GM21360 (cell line): Measurements from ENCODE around the gene ZIK1.

Experiments
- ATAC-seq: cut with Tn5 transposase; IDR thresholded peaks from one replicate; pipeline ENCODE4 v1.9.1; 2021; ENCODE audit warnings: mild to moderate bottlenecking, moderate library complexity; ENCODE audit not compliant: unreplicated experiment

Gene ZIK1

DNA sequence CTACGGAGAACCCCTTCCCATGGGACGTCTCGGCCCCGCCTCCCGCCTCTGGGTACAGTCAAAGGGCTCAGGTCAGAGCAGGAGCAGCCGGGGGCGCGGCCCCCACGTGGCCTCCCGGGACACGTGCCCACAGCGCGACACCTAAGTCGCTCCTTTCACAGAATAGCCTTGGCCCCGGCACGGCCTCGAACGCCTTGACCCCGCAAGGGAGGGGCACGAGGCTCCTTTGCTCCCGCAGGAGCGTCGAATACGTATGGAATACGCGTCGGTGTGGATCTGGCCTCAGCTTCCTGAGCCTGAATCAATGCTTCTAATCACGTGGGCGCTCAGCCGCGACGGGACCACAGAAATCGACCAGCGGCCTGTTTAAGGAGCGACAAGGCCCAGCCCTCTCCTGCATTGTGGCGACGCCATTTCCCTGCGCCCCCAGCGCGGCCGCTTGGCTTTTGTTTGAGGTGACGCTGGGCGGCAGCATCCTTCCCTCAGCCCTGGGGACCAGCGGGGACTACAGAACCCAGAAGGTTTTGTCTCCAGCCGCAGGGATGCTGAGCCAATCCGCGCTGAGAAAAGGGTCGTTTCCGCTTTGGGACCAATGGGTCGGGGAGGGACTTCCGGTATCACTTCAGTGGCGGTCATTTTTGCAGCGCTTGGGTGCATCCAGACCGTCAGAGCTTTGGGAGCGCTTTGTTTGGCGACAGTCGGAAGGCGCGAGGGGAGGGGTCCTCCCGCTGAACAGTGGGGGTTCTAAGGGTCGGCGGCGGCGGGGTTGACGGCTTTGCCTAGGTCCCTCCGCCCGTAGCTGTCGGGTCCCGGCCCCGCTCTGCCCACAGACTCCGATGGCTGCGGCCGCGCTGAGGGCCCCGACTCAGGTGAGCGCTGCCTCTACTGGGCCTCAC is at the start of gene ZIK1:
Gene ZIK1 (plus strand): TSS at position 625 of the 896 bp plus-strand sequence. CDS start 212 bp downstream, at position 837.
- ATAC-seq = peak; percentile 71

DNA sequence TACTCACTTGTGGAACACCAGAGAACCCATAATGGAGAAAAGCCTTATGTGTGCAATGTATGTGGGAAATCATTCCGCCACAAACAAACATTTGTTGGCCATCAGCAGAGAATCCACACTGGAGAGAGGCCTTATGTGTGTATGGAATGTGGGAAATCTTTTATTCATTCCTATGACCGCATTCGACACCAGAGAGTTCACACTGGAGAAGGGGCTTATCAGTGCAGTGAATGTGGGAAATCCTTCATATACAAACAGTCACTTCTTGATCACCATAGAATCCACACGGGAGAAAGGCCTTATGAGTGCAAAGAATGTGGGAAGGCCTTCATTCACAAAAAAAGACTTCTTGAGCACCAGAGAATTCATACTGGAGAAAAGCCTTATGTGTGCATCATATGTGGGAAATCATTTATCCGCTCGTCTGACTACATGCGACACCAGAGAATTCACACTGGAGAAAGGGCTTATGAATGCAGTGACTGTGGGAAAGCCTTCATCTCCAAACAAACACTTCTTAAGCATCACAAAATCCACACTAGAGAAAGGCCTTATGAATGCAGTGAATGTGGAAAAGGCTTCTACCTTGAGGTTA is 45.9 kb upstream of the ZIK1 start:
- ATAC-seq = no peak

DNA sequence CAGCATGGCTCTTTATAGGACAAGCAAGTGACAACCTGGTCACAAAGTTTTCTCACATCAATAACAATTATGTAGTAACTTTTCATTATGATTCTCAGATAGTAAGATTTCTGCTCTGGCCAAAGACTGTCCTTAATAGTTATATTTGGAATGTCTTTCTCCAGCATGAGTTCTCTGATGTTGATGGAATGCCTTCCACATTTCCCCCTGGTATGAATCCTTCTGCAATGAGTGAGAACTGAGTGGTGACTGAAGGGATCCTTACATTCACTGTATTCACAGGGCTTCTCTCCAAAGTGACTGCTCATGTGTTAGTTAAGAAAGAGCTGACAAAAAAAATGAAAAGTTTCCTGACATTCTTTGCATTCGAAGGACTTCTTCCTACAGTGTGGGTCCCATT is 37.4 kb upstream of the ZIK1 start:
- no peak for ATAC-seq

DNA sequence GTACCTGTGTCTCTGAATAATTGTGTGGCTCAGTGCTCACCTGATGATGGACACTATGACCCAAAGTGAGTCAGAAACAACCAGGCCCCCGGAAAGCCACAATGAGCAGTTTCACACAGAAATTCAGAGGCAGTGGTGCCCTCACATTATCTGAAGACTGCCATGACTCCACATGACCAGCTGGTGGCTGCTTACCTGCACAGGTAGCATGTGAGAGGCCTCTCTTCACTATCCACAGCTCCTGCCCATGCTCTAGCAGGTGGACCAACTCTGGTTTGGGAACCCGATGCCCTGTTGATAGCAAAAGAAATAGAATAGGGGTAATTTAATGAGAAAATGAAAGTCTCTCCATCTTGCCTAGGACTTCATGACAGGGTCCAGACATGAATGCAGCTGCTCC is 31.5 kb upstream of the ZIK1 start:
- ATAC-seq = no peak

DNA sequence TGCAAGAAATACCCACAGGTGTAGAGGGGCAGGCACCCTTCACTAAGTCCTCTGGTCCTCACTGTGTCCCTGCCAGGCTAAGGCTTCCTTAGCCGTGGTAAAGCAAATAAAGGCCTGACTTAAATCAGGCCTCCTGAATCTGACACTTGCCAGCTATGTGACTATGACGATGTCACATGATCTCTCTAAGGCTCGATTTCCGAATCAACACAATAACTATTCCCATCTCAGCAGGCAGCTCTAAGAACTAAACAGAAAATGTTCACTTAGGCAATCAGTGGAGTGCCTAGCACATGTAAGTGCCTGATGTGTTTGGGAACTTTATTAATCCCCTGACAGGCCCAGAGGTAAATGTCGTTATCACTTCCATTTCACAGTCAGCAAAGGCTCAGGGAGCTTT is 26.3 kb upstream of the ZIK1 start:
- ATAC-seq = no peak

DNA sequence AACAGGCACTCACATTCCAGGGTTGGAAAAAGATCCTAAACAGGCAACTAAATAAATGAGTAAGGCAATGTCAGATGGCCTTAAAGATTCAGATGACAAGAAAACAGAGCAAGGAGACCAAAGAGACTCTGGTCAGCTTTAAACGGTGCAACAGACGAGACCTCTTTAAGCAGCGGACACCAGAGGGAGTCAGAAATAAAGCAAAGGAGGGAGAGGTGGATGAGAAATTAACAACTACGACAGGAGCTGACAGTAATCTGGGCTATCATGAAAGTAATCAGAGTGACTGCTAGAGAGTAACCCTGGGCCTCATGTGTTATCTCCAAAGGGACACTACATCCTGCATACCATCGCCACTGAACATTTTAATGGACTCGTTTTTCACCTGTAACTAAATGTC is 25.4 kb upstream of the ZIK1 start:
- ATAC-seq = no peak

DNA sequence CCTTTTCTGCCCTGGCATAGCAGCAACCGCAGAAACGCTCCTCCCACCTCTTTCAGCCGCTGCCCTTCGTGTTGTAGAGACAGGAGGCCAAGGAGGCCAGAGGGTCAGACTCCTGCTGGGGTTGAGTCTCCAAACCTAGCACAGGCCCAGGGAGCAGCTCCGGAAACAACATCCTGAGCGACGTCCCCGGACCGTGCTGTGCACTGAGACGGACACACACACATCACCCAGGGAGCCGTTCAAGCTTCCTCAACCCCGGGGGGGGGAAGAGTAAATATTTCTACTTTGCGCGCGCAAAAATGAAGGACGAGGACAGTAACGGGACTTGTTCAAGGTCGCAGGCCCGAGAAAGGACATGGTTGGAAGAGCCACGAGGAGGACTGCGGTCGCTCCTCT is 24.9 kb upstream of the ZIK1 start:
- no peak for ATAC-seq

DNA sequence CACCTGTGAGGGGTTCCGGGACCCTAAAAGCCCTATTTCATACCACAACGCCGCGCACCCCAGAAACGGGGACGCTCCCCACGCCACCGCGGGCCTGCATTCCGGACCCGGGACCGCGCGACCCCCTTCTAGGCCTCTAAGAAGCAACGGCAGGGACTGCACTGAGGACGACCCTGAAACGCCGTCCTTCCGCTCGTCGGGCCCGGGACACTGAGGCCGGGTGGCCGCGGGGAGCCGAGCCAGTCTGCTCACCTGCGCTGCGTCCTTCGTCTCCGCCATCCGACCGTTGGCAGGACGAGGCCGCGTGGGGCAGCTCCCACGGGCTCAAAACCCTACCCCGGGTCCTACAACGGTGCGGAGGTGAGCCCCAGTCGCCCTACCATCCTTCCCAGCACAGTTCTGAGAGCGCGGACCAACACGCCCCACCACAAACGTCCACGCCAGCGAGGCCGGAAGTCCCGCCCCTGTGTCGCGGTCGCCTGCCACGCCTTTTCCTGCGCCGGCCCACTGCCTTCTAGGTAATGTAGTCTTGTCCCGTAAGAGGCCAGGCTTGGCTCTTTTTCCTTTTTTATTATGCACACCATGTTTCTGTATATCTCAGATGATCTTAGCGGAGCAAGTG is 24.4 kb upstream of the ZIK1 start, which contains the start of gene ZNF550:
Gene ZNF550 (minus strand): TSS at position 460 of the 622 bp plus-strand sequence. CDS start 181 bp downstream, at position 279.
- ATAC-seq = peak; percentile 93

DNA sequence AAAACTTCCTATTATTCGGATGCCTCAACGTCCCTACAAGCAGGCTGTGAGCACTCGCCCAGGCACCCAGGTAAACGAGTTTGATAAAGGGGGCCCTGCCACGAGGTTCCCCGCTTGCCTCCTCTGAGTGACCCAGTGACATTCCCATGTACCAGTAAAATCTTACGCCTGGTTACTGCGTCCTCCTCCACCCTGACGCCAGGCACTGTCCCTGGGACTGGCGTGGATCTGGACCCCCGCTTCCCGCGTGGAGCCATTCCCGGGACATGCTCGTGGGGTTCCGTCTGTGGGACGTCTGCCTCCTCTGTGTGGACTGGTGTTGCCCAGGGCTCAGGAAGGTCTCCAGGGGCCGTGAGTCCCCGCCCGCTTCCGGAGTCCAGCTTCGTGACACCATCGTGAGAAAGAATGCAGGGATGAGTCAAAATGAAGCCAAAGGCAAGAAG is 23.9 kb upstream of the ZIK1 start:
- no peak for ATAC-seq

DNA sequence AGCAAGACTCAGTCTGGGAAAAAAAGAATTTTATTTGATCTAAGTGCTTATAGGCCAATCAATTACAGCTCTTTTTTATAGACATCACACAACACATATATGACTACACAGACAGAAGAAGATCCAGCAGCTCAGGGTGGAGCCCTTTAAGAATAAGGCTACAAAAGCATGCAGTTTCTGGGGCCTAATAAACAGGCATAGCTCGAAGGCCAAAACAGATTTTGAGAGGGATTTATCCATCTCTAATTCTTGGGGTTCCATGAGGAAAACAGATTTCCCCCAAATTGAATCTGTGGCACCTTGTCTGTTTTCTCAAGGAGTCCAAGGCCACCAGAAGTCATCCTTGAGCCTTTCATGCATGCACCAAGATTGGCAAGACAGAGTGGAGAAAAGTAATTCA is 20.4 kb upstream of the ZIK1 start:
- ATAC-seq = no peak

DNA sequence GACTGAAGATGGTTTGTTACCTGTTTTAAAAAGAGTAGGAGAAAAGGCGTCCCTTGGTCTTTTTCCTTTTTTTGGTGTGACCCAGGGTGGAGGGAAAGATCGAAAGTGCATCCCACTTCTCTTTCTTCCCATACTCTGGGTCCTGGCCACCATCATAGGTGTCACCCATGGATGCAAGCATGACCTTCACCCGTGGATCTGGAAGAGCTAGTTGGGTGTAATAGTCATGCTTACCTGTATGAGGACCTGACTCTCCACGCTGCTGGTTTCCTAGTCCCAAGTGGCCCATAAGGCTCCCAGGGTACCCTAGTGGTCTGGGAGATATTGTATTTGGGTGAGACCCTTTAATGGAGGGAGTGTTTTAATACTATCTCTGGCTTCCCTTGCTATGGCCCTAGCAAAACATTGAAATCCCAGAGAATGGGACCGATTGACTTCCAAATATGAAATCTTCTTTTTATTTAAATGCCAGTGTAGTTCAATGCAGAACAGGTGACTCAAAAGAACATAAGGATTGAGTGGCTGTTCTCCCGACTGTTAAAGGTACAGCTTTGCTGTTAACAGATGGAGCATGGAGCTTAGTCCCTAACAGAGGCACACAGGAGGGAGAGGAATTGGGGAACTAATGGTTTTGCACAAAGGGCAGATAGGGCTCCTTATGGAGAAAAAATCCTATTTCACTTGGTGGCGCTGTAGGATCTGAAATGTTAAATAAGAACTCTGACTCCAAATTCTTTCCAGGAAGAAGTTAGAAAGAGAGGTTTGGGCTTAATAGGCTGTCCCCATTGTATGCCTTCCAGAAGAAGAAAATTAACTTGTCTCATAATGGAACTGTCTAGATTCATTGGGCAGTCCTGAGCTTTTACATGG is 17.3 kb upstream of the ZIK1 start:
- ATAC-seq = no peak

DNA sequence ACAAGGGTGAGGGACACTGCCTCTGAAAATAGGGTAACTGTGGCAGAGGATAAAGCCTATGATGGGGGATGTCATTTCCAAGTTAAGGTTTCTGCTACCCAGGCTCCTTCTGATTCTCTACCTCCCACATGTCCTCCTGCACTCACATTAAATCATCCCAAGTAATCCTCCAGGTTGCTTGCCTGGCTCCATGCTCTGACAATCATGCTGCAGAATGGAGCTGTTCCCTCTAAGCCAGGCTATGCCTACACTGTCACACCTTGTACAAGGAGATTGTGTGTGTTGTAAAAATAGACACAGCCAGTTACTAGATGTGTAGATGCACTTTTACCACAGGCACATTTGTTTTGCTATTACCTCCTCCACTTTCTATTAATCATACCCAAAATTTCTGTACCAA is 13.2 kb upstream of the ZIK1 start:
- no peak for ATAC-seq

DNA sequence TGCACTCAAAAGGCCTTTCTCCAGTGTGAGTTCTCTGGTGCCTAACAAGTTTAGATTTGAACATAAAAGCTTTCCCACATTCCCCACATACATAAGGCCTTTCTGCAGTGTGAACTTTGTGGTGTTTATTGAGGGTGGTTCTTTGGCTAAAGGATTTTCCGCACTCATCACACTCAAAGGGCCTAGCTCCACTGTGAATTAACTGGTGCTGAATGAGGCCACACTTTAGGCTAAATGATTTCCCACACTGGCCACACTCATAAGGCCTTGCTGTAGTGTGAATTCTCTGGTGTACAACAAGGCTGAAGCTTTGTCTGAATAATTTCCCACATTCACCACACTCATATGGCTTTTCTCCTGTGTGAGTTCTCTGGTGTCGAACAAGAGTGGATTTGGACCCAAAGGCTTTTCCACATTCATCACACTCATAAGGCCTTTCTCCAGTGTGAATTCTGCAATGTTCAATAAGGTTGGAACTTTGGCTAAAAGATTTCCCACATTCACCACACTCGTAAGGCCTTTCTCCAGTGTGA is 11.5 kb upstream of the ZIK1 start:
- no peak for ATAC-seq

DNA sequence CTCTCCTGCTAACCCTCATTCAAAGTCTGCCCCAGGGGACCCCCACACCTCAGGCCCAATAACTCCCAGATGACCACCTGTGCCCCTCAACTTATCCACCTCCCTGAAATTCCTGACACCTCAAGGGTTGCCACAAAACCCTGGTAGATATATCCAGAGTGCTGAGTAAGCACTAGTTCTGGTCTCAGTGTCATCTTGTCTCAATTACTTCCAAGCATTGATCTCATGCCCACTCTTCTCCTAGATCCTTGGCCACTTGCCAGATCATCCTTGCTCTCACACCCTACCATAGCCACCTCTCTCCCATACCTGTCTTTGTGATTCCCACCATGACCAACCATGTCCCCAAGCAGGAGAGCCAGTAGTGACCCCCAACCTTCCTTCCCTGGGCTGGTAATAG is 7.3 kb upstream of the ZIK1 start:
- ATAC-seq = no peak

DNA sequence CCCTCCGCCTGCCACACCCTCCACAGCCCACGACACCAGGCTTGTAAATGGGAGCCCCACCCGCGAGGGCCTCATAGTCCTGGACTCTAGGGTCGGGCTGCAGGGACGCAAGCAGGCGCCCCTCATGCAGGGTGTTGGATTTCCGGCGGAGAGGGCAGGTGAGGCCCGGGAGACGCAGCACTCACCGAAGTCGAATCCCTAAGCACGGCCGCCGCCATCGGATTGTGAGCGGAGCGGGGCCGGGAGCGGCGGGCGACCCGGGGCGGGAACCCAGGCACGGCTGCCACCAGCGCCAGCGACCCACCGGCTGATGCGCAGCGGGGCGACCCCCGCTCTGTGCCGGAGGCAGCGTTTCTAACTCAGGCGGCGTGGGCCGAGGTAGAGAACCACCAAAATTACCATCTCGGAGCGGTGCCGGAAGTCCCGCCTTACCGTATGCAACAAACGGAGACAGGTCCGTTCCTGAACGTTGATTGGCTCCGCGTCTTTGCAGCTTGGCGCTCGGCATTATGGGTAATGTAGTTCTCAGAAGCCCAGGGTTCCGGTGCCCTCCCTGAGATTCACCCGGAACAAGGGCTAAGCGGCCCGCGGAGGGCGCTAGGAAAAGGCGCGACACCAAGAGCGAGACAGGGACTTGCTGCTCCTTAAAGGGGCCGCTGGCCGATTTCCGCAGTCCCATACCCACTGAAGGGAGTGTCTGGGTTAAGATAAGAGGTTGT is 5.3 kb upstream of the ZIK1 start, which contains the start of gene ZNF416:
Gene ZNF416 (minus strand): TSS at position 425 of the 719 bp plus-strand sequence. CDS start 207 bp downstream, at position 218.
- ATAC-seq = peak; percentile 87

DNA sequence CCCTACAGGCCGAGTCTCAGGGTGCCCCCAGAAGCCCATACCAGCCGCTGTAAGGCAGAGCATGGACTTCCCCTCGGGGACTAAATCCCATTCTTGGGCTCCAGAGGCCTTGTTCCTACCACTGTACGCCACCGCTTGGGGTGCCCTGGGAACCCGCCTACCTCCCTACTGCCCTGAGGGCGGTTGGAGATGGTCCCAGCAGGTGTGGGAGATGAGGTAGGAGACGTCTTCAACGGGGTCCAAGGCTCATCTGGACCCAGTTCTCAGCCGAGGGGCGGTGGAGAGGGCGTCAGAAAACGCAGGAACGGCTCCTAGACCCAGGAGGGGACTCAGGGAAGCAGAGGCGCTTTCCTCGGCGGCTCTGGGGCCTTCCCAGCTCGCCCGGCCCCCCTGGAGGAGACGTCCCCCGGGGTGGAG is 833 bp upstream of the ZIK1 start:
- no peak for ATAC-seq

DNA sequence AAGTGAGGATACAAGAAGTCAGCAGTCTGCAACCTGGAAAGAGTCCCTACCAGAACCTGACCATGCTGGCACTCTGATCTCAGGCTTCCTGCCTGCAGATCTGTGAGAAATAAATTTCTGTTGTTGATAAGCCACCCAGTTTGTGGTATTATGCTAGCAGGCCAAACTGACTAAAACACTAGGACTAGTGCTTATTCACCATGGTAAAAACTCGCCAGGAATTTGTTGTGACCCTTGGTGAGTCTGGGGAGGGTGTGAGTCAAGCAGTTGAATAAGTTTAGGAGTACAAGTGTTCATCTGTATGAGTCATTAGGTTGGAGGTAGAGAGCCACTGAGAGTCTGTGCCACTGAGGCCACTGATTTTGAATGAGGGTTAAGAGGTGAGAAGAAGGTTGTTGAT is 3.6 kb downstream of the ZIK1 start:
- no peak for ATAC-seq

DNA sequence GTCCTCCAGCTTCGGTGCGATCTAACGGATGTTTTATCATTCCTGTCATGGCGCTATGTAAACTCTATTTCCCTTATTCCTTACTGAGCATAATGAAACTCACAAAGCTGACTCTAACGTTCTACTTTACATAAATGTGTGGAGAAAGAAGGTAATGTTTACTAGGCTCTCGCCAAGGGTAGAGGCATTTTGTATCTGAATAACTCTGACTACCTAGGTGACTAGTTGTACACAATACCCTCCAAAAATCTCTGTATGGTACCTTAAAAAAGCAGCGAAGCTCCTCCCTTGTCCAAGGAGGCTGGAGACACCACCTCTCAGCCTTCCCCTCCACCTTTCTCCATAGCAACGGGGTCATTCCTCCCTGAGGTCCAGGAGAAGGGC is 15.4 kb downstream of the ZIK1 start:
- ATAC-seq = peak; percentile 9

DNA sequence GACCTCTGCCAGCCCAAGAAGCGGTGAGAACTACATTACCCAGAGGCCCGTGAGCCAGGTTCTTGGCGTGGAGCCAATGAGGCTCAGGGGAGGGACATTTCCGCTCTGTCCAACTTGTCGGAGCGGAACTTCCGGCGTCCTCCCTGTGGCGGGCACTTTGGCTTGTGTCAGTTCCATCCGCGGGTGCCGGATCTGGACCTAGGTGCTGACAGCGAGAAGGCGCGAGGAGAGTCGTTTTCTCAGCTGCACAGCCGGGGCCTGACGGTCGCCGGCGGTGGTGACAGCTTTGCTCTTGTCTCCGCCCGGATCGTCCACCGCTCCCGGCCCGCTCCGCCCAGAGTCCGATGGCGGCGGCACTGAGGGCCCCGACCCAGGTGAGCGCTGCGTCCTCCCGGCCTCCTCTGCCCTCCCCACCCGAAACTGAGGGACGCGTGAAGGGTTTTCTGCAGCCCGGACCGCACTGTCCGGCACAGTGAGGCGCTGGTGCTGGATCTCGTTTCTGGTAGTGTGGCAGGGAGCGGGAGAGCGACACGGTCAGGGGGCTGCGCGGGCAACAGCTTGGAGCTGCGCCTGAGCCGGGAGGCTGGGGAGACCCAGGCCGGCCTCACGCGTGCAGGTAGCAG is 15.9 kb downstream of the ZIK1 start, which contains the start of gene ZNF530:
Gene ZNF530 (plus strand): TSS at position 125 of the 623 bp plus-strand sequence. CDS start 4,461 bp downstream, outside the sequence.
- ATAC-seq = peak; percentile 85
